Inferior parietal cortex (tissue), 1 donor: Measurements from ENCODE around the gene MAIP1.
A peak's percentile ranks its signal among the peaks of the same experiment; 100 is the strongest.
"Not testable (repeated sequence)": the region's sequence is repeated elsewhere in the genome, so short reads cannot be mapped to it uniquely, and the experiment has no call there.

Experiments used
- DNase-seq: peaks from one replicate; pipeline ENCODE4 v3.0.0-alpha.2; 2016; ENCODE audit errors: extremely low spot score

The MAIP1 gene

GRCh38 chr2:199955339-199956061, at the start of gene MAIP1, which contains the start of gene TYW5:
Gene MAIP1 (plus strand): TSS chr2:199955582. CDS start chr2:199955799, 217 bp downstream.
Gene TYW5 (minus strand): TSS chr2:199955491. CDS start chr2:199955470, 21 bp downstream.
- peak; percentile 87 for DNase-seq

DNA sequence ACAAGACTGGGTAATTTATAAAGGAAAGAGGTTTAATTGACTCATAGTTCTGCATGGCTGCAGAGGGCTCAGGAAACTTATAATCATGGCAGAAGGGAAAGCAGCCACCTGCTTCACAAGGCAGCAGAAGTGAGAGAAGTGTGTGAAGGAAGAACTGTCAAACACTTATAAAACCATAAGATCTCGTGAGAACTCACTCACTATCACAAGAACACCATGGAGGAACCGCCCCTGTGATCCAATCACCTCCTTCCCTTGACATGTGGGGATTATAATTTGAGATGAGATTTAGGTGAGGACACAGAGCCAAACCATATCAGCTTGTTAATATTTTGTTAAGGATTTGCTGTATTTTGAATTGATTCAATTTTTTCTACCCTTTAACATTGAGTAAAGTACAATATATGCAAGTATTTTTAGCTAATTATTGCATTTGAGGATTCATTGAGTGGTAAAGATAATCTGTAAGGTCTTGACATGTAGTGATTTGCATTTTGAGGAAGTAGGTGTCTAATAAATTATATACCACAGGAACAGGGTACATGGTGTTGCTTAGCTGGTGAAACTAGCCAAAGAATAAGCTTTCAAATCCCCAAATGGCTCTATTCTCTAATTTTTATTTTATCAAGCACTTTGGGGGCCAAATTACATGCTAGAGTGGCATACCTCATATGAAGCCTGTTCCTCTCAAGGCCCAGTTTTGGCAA, 48.2 kb upstream of the MAIP1 start:
- DNase-seq = no peak

DNA sequence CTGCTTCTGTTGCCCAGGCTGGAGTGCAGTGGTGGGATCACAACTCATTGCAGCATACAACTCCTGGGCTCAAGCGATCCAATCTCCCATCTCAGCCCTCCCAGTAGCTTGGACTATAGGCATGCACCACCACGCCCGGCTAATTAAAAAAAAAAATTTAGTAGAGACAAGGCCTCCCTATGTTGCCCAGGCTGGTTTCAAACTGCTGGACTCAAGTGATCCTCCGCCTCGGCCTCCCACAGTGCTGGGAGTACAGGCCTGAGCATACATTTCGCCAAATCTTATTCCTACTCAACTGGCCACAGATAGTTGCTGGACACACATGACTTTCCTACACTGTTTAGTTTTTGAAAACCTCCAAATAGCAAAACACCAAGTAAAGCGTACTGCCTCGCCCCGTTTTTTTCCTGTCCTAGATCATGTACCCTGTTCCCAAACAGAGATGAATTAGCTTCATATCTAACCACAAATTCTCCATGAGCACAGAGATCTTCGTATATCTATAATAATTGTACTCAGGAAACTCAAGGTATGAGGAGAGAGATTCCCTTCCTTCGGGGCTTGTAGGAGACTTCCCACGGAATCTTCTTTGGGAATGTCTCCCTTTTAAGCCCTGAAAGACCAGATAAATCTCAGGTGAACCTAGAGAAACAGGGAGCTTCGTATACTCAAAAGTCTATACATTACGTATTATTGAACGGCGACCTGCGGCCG, 44.9 kb upstream of the MAIP1 start:
- DNase-seq = no peak

- DNase-seq = peak; percentile 95
These were observed 44.1 kb upstream of the MAIP1 start, which contains the start of gene C2orf69 for GRCh38 chr2:199911052-199911876. Gene C2orf69 (plus strand): TSS chr2:199911293. CDS start chr2:199911439, 146 bp downstream.

DNA sequence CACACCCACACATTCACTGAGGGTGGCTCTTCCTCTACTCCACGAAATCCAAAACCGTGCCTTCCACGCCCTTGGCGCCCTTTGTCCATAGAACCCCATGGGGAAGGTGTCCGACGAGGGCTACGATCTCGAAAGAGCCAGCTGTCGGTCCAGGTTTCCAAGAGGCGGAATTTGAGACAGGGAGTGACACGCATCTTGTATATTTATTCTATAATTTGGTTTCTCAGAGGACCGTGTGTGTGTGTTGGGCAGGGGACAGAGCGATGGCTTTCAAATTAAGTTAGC, 43.6 kb upstream of the MAIP1 start:
- no peak for DNase-seq

DNA sequence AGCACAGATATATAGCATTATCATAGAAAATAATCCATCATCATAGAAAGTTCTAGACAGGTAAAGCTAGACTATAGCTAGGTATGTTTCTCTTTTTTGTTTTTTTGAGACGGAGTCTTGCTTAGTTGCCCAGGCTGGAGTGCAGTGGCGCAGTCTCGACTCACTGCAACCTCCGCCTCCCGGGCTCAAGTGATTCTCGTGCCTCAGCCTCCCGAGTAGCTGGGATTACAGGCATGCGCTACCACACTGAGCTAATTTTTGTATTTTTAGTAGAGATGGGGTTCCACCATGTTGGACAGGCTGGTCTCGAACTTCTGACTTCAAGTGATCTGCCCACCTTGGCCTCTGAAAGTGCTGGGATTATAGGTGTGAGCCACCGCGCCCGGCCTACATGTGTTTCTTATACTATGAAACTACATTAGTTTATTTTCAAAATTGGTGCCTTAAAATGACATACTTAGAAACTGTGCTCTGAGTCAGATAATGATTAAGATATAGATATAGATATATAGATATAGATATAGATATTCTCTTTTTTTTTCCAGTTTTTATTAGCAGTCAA, 42.7 kb upstream of the MAIP1 start:
- DNase-seq = not testable (repeated sequence)

DNA sequence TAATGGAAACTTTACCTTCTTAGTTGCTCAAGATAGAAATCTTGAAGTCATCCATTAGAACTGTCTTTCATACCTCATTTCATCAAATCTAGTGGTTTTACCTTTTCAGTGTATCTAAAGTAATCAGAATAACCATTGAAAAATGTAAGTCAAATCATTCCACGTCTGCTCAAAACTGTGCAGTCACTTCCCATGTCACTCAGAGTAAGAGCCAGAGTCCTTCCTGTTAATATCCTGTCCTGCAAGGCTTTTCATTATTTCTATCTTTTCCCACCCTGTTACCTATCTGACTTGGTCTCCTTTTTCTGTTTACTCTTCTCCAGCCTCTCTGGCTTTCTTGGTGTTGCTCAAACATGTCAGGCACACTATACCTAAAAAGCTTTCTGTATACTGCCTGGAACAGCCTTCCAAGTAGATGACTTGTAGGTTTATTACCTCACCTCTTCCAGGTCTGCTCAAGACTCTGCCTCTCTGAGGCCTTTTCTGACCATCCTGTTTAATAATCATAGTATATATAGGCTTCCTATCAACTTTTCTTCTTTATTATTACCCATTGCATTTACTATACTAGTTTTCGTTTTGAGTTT, 40.9 kb upstream of the MAIP1 start:
- DNase-seq = no peak

DNA sequence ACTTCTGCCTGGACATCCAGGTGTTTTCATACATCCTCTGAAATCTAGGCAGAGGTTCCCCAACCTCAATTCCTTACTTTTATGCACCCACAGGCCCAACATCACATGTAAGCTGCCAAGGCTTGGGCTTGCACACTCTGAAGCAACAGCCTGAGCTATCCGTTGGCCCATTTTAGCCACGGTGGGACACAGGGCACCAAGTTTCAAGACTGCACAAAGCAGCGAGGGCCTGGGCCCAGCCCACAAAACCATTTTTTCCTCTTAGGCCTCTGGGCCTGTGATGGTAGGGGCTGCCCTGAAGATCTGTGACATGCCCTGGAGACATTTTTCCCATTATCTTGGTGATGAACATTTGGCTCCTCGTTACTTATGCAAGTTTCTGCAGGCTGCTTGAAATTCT, 38.4 kb upstream of the MAIP1 start:
- DNase-seq = no peak

- DNase-seq = no peak
These were observed 32.5 kb upstream of the MAIP1 start for GRCh38 chr2:199922856-199923255.

GRCh38 chr2:199923924-199924323, 31.5 kb upstream of the MAIP1 start:
- no peak for DNase-seq

- no peak for DNase-seq
These were observed 28.6 kb upstream of the MAIP1 start for GRCh38 chr2:199926806-199927205.

DNA sequence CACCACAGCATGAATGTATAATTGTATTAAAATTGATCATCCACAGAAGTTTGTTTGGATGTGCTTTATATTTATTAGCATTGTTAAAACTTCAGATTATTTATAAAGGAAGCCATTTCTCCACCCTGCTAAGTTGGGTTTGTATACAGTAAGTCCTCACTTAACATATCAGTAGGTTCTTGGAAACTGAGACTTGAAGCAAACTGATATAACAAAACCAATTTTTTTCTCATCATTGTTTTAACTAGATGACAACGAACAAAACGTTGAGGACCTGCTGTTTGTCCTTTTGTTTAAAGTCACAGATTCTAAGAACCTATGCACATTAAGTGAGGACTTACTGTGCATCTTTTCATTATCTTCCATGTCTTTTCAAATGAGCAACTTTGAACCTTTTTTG, 27.2 kb upstream of the MAIP1 start:
- no peak for DNase-seq

GRCh38 chr2:199928626-199929025, 26.8 kb upstream of the MAIP1 start:
- no peak for DNase-seq

GRCh38 chr2:199929262-199929661, 26.1 kb upstream of the MAIP1 start:
- no peak for DNase-seq

DNA sequence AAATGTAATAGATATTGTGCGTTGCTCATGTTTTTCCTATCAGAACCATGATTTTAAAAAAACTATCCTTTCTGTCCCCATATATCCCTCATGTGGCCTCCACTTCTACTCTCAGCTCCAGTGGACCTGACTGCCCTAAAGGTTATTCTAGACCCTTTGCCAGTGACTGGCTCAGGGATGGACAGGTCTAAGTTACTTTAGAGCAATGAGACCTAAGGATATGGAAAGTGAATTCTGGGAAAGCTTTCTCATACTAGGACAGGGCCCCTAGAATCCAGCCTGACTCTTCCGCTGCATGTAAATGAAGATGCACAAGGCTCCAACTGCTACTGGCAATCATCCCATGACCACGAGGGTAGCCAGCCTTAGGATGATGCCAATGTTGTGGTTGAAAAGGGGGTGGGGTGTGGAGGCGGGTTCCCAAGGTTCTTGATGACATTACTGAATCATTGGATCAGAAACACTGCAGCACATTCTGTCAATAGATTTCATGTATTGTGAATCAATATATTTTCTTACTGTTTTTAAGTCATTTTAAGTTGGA, 23.0 kb upstream of the MAIP1 start:
- DNase-seq = peak; percentile 82

- no peak for DNase-seq
These were observed 21.9 kb upstream of the MAIP1 start for GRCh38 chr2:199933466-199933865.

- DNase-seq = no peak
These were observed 18.8 kb upstream of the MAIP1 start for GRCh38 chr2:199936554-199936953.

DNA sequence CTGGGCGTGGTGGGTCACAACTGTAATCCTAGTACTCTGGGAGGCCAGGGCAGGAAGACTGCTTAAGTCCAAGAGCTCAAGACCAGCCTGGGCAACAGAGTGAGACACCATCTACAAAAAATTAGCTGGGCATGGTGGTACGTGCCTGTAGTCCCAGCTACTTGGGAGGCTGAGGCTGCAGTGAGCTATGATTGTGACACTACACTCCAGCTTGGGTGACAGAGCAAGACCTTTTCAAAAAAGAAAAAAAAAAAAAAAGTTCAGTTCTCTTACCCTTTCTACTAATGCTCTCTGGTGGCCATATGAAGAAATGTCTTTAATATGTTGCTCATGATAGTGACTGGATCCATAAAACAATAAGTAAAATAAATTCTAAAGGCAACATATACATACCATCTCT, 15.0 kb upstream of the MAIP1 start:
- DNase-seq = no peak

- DNase-seq = no peak
These were observed 12.0 kb upstream of the MAIP1 start for GRCh38 chr2:199943373-199943772.

GRCh38 chr2:199946196-199946595, 9.2 kb upstream of the MAIP1 start:
- DNase-seq = no peak

- no peak for DNase-seq
These were observed 8.5 kb upstream of the MAIP1 start for GRCh38 chr2:199946836-199947235.
